GM18502 (cell line): ENCODE results near the gene TTC1.
A peak's percentile ranks its signal among the peaks of the same experiment; 100 is the strongest.
"Not testable (repeated sequence)": the region's sequence is repeated elsewhere in the genome, so short reads cannot be mapped to it uniquely, and the experiment has no call there.

Experiments
- ATAC-seq: cut with Tn5 transposase; IDR thresholded peaks from one replicate; pipeline ENCODE4 v1.9.1; 2021; ENCODE audit warnings: mild to moderate bottlenecking; ENCODE audit not compliant: unreplicated experiment, poor library complexity

Gene TTC1

GRCh38 chr5:159993194-159993593 lies 15.7 kb upstream of the TTC1 start:
- ATAC-seq: no peak

GRCh38 chr5:159995907-159996306 lies 13.0 kb upstream of the TTC1 start:
- ATAC-seq: no peak

- no peak for ATAC-seq
Observed at GRCh38 chr5:160001457-160001856, 7.5 kb upstream of the TTC1 start.

- no peak for ATAC-seq
Observed at GRCh38 chr5:160007514-160007913, 1.4 kb upstream of the TTC1 start.

DNA sequence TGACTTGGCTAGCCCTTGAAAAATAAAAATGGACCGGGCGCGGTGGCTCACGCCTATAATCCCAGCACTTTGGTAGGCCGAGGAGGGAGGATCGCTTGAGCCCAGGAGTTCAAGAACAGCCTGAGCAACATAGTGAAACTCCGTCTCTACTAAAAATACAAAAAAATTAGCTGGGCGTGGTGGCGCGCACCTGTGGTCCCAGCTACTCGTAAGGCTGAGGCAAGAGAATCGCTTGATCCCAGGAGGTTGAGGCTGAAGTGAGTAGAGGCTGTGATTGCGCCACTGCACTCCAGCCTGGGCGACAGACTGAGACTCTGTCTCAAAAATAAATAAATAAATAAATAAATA lies 436 bp upstream of the TTC1 start:
- not testable (repeated sequence) for ATAC-seq

GRCh38 chr5:160009591-160009989 lies 651 bp downstream of the TTC1 start:
- peak; percentile 12 for ATAC-seq

- no peak for ATAC-seq
Observed at GRCh38 chr5:160011471-160011870, 2.5 kb downstream of the TTC1 start.

- not testable (repeated sequence) for ATAC-seq
Observed at GRCh38 chr5:160014197-160014596, 5.3 kb downstream of the TTC1 start.

DNA sequence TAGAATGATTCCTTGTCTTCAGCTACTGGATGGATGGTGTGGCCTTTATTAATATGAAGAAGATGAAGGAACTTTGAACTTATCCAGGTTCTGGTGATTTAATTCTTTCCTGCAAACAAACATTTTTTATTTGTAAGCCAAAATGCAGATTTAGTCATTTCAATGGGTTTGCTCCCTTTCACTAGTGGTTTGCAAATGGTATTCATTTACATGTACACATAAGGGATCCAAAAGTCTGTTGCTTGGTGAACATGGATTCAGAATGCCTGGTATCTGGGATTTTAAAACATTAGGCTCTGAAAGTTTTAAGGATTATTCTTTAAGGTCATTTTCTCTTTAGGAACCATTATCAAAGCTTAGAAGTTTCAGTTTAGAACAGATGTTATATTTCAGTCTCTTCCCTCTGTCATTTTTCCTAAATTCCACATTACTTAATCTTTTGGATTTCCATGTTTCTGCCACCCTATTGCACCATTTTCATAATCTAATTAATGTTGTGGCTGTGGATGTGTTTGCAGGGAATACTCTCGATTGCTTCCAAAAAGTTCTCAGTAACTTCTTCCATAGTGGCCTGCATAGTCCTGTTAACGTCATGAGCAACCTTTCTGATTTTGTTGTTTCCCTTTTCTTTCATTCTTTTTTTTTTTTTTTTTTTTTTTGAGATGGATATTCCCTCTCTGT lies 10.1 kb downstream of the TTC1 start:
- ATAC-seq: no peak

DNA sequence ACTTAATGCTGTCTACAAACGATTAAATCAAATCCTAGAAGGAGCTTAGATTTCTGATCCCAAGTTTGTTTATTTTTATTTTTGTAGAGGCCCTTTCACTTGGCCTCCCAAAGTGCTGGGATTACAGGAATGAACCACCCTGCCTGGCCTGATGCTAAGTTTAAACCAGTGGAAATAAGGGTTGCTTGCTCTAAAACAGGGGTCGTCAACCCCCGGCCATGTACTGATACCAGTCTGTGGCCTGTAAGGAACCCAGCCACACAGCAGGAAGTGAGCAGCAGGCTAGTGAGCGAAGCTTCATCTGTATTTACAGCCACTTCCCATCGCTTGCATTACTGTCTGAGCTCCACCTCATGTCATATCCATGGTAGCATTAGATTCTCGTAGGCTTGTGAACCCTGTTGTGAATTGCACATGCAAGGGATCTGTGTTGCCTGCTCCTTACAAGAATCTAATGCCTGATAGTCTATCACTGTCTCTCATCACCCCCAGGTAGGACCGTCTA lies 11.4 kb downstream of the TTC1 start:
- ATAC-seq: no peak

DNA sequence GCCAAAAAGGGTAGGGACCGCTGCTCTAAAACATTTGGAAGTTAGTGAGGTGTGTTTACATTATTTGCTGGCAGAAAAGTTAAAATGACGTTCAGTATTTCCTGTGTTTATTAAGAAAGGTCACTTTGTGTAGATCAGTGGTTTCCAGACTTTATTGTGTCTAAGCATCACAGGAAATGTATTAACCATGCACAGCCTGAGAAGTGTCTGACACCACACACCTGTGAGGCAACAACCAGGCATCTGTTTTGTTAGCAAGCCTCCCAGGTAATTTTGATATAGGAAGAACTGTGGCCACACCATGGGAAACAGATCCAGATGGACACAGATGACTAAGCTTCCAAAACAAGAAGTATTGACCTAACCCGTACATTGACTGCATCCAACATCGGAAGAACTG lies 12.0 kb downstream of the TTC1 start:
- no peak for ATAC-seq

- peak; percentile 96 for ATAC-seq
Observed at GRCh38 chr5:160021831-160022446, 13.0 kb downstream of the TTC1 start.

GRCh38 chr5:160023007-160023907 lies 14.3 kb downstream of the TTC1 start:
- no peak for ATAC-seq

- ATAC-seq: no peak
Observed at GRCh38 chr5:160023908-160024630, 15.1 kb downstream of the TTC1 start.

- ATAC-seq: no peak
Observed at GRCh38 chr5:160029004-160029403, 20.1 kb downstream of the TTC1 start.

- ATAC-seq: no peak
Observed at GRCh38 chr5:160029540-160030139, 20.7 kb downstream of the TTC1 start.

DNA sequence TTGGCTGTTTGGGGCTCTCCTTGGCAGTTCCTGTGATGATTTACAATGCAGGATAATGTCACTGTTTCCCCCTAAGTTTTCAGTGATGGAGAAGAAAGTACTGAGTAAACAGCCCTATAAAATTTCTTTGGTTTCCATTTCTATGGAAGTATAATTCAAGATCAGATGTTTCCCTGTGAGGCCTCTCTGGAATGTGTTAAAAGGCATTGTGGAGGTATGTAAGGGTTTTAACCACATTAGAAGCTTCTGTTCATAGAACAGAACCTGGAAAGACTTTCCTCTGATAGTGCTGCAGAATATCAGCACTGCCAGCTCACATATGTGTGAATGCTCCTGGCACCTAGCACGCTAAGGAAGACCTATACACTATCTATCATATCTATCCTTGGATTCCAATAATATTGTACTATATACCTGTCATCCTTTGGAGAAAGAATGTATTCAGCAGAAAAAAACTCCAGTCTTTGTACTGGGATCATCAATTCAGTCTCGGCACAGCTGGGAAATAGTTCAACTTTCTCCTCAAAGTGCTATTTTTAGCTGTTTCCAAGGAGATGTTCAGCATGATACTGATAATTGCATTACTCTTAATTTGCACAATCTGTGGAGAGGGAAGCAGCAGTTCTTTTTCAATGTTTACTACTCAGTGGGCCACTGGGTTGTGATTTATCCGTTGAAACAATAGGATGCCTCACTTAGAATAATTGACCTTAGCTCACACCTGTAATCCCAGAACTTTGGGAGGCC lies 21.9 kb downstream of the TTC1 start:
- ATAC-seq: no peak

GRCh38 chr5:160033546-160034252 lies 24.8 kb downstream of the TTC1 start:
- ATAC-seq: no peak

DNA sequence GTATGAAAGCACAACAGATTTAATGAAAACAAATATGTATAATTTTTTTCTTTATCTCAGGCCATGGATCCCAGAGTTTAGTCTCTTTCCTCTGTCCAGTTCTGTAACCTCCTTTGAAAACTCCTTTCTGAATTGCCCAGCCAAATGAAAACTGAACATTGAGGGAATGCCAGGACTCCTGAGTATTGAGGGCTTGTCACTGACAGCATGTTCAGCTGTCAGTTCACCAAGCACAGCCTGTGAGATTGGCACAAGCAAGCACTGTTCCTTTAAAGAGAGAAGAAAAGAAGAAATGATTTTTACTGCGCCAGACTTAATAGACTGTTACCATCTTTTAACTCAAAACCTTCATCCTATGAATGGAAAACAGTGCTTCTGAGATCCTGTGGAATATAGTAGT lies 27.3 kb downstream of the TTC1 start:
- no peak for ATAC-seq
